MM.1S (cell line): ENCODE results near the gene DDIT4.

Source experiments
- DNase-seq: peaks from one replicate; pipeline ENCODE4 v3.0.0-alpha.2; 2015
- H2AFZ ChIP-seq: fragments of 300-600 bp; sonication (generic); 2 replicates; pipeline ENCODE4 v1.6.0; 2016; ENCODE audit warnings: antibody characterized with exemption, low read length
- H3F3A ChIP-seq: fragments of 300-600 bp; sonication (generic); 2 replicates; pipeline ENCODE4 v1.6.1; 2016; ENCODE audit warnings: mild to moderate bottlenecking, antibody characterized with exemption, low read length, moderate library complexity, mixed read lengths; ENCODE audit not compliant: insufficient read depth
- H3K27ac ChIP-seq: fragments of 300-600 bp; sonication (generic); 2 replicates; pipeline ENCODE4 v1.5.1; 2016; ENCODE audit warnings: mild to moderate bottlenecking, low read length
- H3K27me3 ChIP-seq: fragments of 300-600 bp; sonication (generic); replicated peaks from 2 replicates; pipeline ENCODE4 v1.6.0; 2016; ENCODE audit warnings: low read length; ENCODE audit not compliant: insufficient read depth
- H3K36me3 ChIP-seq: fragments of 300-600 bp; sonication (generic); replicated peaks from 2 replicates; pipeline ENCODE4 v1.6.1; 2016; ENCODE audit warnings: mild to moderate bottlenecking, low read length, mixed read lengths; ENCODE audit not compliant: insufficient read depth
- H3K4me1 ChIP-seq: fragments of 300-600 bp; sonication (generic); 2 replicates; pipeline ENCODE4 v1.6.1; 2016; ENCODE audit warnings: low read length, mixed read lengths
- H3K4me2 ChIP-seq: fragments of 300-600 bp; sonication (generic); 2 replicates; pipeline ENCODE4 v1.6.0; 2016; ENCODE audit warnings: low read depth, low read length
- H3K4me3 ChIP-seq: fragments of 300-600 bp; sonication (generic); 2 replicates; pipeline ENCODE4 v1.5.1; 2016; ENCODE audit warnings: low read length, mixed read lengths
- H3K79me2 ChIP-seq: fragments of 300-600 bp; sonication (generic); 2 replicates; pipeline ENCODE4 v1.6.1; 2016; ENCODE audit warnings: mixed run types, low read length, mixed read lengths
- H3K9ac ChIP-seq: fragments of 300-600 bp; sonication (generic); 2 replicates; pipeline ENCODE4 v1.6.1; 2016; ENCODE audit warnings: low read length, mixed read lengths
- H3K9me2 ChIP-seq: fragments of 300-600 bp; sonication (generic); replicated peaks from 2 replicates; pipeline ENCODE4 v1.6.1; 2016; ENCODE audit warnings: mild to moderate bottlenecking, low read length, mixed read lengths; ENCODE audit not compliant: insufficient read depth
- H3K9me3 ChIP-seq: fragments of 300-600 bp; sonication (generic); replicated peaks from 2 replicates; pipeline ENCODE4 v1.6.1; 2016; ENCODE audit warnings: mild to moderate bottlenecking, low read length, mixed read lengths; ENCODE audit not compliant: insufficient read depth
- H4K20me1 ChIP-seq: fragments of 300-600 bp; sonication (generic); 2 replicates; pipeline ENCODE4 v1.6.1; 2016; ENCODE audit warnings: mild to moderate bottlenecking, low read length, moderate library complexity, mixed read lengths; ENCODE audit not compliant: insufficient read depth
- EZH2 ChIP-seq: fragments of 300-600 bp; sonication (generic); optimal IDR thresholded peaks from 2 replicates; pipeline ENCODE3; 2017; ENCODE audit warnings: low read depth, mild to moderate bottlenecking, antibody characterized with exemption, low read length, mixed read lengths
- EZH2phosphoT487 ChIP-seq: fragments of 300-600 bp; sonication (generic); IDR thresholded peaks from 2 replicates; pipeline ENCODE4 v1.6.1; 2018; ENCODE audit warnings: antibody characterized with exemption, low read length
- TF ChIP-seq, protein P1 (sequence below): fragments of 300-600 bp; sonication (generic); IDR thresholded peaks from 2 replicates; pipeline ENCODE4 v1.5.1; 2016; ENCODE audit warnings: antibody characterized with exemption, low read length, mixed read lengths

DDIT4 gene

DNA sequence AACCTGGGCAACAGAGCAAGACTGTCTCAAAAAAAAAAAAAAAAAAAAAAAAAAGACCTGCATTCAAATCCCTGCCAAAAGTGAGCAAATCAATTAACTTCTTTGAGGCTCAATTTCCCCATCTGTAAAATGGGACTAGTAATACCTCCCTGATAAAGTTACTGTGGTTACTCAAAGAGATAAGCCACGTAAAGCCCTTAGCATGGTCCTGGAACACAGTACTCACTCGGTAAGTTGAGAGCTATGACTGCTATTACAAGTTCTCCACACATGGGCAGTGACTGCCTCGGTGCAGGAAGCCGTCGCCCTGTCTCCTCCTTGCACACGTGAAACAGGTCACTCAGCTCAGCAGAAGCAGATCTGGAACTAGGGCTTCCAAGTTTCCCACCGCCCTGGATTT lies 37.9 kb downstream of the DDIT4 start:
- Histone ChIP-seq H3K9me2 (no peaks in the 10 kb centered on the region), H3F3A (no peaks in the 10 kb centered on the region), H3K9ac (no peak overlapping the region), H3K4me2 (no peak overlapping the region), H3K79me2 (no peaks in the 10 kb centered on the region), H3K4me1 (no peaks in the 10 kb centered on the region), H3K36me3 (no peaks in the 10 kb centered on the region), H3K9me3 (no peaks in the 10 kb centered on the region), H4K20me1 (no peaks in the 10 kb centered on the region), H2AFZ (no peak overlapping the region), H3K27ac (no peak overlapping the region), H3K27me3 (no peaks in the 10 kb centered on the region), H3K4me3 (no peak overlapping the region)
- no peak for DNase-seq
- TF ChIP-seq EZH2 (no peak), EZH2phosphoT487 (no peak)
- TF ChIP-seq, protein P1, sequence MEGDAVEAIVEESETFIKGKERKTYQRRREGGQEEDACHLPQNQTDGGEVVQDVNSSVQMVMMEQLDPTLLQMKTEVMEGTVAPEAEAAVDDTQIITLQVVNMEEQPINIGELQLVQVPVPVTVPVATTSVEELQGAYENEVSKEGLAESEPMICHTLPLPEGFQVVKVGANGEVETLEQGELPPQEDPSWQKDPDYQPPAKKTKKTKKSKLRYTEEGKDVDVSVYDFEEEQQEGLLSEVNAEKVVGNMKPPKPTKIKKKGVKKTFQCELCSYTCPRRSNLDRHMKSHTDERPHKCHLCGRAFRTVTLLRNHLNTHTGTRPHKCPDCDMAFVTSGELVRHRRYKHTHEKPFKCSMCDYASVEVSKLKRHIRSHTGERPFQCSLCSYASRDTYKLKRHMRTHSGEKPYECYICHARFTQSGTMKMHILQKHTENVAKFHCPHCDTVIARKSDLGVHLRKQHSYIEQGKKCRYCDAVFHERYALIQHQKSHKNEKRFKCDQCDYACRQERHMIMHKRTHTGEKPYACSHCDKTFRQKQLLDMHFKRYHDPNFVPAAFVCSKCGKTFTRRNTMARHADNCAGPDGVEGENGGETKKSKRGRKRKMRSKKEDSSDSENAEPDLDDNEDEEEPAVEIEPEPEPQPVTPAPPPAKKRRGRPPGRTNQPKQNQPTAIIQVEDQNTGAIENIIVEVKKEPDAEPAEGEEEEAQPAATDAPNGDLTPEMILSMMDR, result no peak

DNA sequence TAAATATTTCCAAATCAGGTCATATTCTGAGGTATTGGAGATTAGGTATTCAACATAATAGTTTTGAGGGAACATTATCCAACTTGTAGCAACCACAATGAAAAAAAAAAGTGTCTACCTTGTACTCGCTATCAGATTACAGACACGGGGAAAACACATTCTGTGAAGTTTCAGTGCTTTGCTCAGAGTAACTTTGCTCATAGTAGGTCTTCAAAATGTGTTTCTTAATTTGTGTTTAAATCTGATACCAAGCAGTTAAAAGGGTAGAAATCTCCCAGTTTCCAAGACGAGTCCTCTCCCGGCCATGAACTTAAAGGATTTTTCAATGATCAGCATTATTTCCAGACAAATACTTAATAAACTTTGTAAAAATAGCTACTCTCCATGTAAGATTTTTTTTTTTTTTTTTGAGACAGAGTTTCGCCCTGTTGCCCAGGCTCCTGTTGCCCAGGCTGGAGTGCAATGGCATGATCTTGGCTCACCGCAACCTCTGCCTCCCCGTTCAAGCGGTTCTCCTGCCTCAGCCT lies 39.2 kb downstream of the DDIT4 start:
- Histone ChIP-seq H2AFZ (no peak overlapping the region), H3K36me3 (no peaks in the 10 kb centered on the region), H3K9me2 (no peaks in the 10 kb centered on the region), H3K79me2 (no peaks in the 10 kb centered on the region), H4K20me1 (no peaks in the 10 kb centered on the region), H3K4me2 (no peak overlapping the region), H3K27ac (no peak overlapping the region), H3K4me3 (no peak overlapping the region), H3K4me1 (no peaks in the 10 kb centered on the region), H3K27me3 (no peaks in the 10 kb centered on the region), H3K9ac (no peak overlapping the region), H3K9me3 (no peaks in the 10 kb centered on the region), H3F3A (no peaks in the 10 kb centered on the region)
- peak; percentile 2 for DNase-seq
- TF ChIP-seq, protein P1, result no peak
- no peak for TF ChIP-seq EZH2phosphoT487
- no peak for TF ChIP-seq EZH2

DNA sequence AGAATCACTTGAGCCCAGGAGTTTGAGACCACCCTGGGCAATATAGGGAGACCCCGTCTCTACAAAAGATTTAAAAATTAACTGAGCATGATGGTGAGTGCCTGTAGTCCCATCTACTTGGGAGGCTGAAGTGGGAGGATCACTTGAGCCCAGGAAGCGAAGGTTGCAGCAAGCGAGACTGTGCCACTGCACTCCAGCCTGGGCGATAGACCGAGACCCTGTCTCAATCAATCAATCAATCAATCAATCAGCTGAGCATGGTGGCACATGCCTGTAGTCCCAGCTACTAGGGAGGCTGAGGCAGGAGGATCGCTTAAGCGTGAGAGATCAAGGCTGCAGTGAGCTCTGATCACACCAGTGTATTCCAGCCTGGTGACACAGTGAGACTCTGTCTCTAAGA lies 40.5 kb downstream of the DDIT4 start:
- H3F3A ChIP-seq, result peaks cover 4% of the 10 kb centered on the region

More for the DNA sequence above, 40.5 kb downstream of the DDIT4 start:
- TF ChIP-seq EZH2 (no peak), EZH2phosphoT487 (no peak)
- TF ChIP-seq, protein P1, result no peak
- Histone ChIP-seq H3K4me1 (peaks cover 12% of the 10 kb centered on the region), H3K9ac (no peak overlapping the region), H3K79me2 (no peaks in the 10 kb centered on the region), H3K4me2 (no peak overlapping the region), H3K9me2 (no peaks in the 10 kb centered on the region), H4K20me1 (no peaks in the 10 kb centered on the region), H3K9me3 (no peaks in the 10 kb centered on the region), H2AFZ (no peak overlapping the region), H3K27me3 (no peaks in the 10 kb centered on the region), H3K36me3 (no peaks in the 10 kb centered on the region), H3K27ac (no peak overlapping the region), H3K4me3 (no peak overlapping the region)
- no peak for DNase-seq
